SK-N-MC (cell line): ENCODE results near the gene MX1.

ENCODE experiments used
- DNase-seq: peaks from one replicate; pipeline ENCODE4 v3.0.0-alpha.2; 2011; ENCODE audit warnings: low read depth, low spot score
- H3K27ac ChIP-seq: fragments of 200-600 bp; sonication (generic); 2 replicates; pipeline ENCODE4 v1.5.1; 2016; ENCODE audit warnings: mixed run types
- H3K36me3 ChIP-seq: fragments of 200-600 bp; sonication (generic); 2 replicates; pipeline ENCODE4 v1.6.1; 2017; ENCODE audit warnings: antibody characterized with exemption, low read length, mixed read lengths; ENCODE audit not compliant: insufficient read depth
- H3K4me3 ChIP-seq: fragments of 200-600 bp; sonication (generic); 2 replicates; pipeline ENCODE4 v1.5.1; 2016
- H3K9ac ChIP-seq: fragments of 200-600 bp; sonication (generic); 2 replicates; pipeline ENCODE4 v1.8.0; 2017; ENCODE audit warnings: mixed run types, mixed read lengths; ENCODE audit not compliant: insufficient read length
- H3K9me3 ChIP-seq: fragments of 200-600 bp; sonication (generic); 2 replicates; pipeline ENCODE4 v1.6.1; 2017; ENCODE audit warnings: low read depth, mild to moderate bottlenecking, antibody characterized with exemption, low read length, moderate library complexity, mixed read lengths
- EZH2 ChIP-seq: fragments of 200-600 bp; sonication (generic); IDR thresholded peaks from one replicate; pipeline ENCODE4 v1.6.1; 2017; ENCODE audit warnings: antibody characterized with exemption
- FOXP2 ChIP-seq: optimal IDR thresholded peaks from 2 replicates; pipeline ENCODE3; 2011; ENCODE audit warnings: mild to moderate bottlenecking, moderate library complexity; ENCODE audit not compliant: insufficient read depth; ENCODE audit errors: extremely low read length, control extremely low read depth
- POLR2AphosphoS5 ChIP-seq: IDR thresholded peaks from 2 replicates; pipeline ENCODE4 v1.6.1; 2012; ENCODE audit warnings: mild to moderate bottlenecking, low read depth, low read length, borderline replicate concordance

The MX1 gene

GRCh38 chr21:41425588-41425953 lies 468 bp upstream of the MX1 start:
- Histone ChIP-seq H3K9me3 (no peaks in the 10 kb centered on the region), H3K4me3 (no peak overlapping the region), H3K27ac (no peak overlapping the region), H3K9ac (no peak overlapping the region), H3K36me3 (no peaks in the 10 kb centered on the region)
- DNase-seq, result no peak
- TF ChIP-seq POLR2AphosphoS5 (no peak), EZH2 (no peak), FOXP2 (no peak)

GRCh38 chr21:41426676-41427404 lies 801 bp downstream of the MX1 start:
- no peaks in the 10 kb centered on the region for H3K9me3 ChIP-seq
- H3K9ac ChIP-seq, result no peak overlapping the region
- TF ChIP-seq FOXP2 (no peak), EZH2 (no peak), POLR2AphosphoS5 (no peak)
- no peak for DNase-seq
- no peak overlapping the region for H3K27ac ChIP-seq
- no peaks in the 10 kb centered on the region for H3K36me3 ChIP-seq
- H3K4me3 ChIP-seq, result no peak overlapping the region

- no peak overlapping the region for H3K27ac ChIP-seq
- no peak overlapping the region for H3K9ac ChIP-seq
- H3K9me3 ChIP-seq, result no peaks in the 10 kb centered on the region
- no peaks in the 10 kb centered on the region for H3K36me3 ChIP-seq
- no peak for TF ChIP-seq EZH2
- no peak for DNase-seq
- no peak overlapping the region for H3K4me3 ChIP-seq
Measured at GRCh38 chr21:41427556-41427955, 1.5 kb downstream of the MX1 start.

GRCh38 chr21:41428311-41428710 lies 2.3 kb downstream of the MX1 start:
- no peak for TF ChIP-seq POLR2AphosphoS5
- TF ChIP-seq EZH2, result no peak
- TF ChIP-seq FOXP2, result no peak
- Histone ChIP-seq H3K4me3 (no peak overlapping the region), H3K9ac (no peak overlapping the region), H3K27ac (no peak overlapping the region), H3K9me3 (no peaks in the 10 kb centered on the region), H3K36me3 (no peaks in the 10 kb centered on the region)
- no peak for DNase-seq

- Histone ChIP-seq H3K9ac (no peak overlapping the region), H3K36me3 (no peaks in the 10 kb centered on the region), H3K9me3 (no peaks in the 10 kb centered on the region), H3K27ac (no peak overlapping the region), H3K4me3 (no peak overlapping the region)
- no peak for DNase-seq
- TF ChIP-seq POLR2AphosphoS5, result no peak
Measured at GRCh38 chr21:41428847-41429246, 2.8 kb downstream of the MX1 start.

GRCh38 chr21:41429305-41429704 lies 3.3 kb downstream of the MX1 start:
- H3K4me3 ChIP-seq, result no peak overlapping the region
- no peak for DNase-seq
- H3K27ac ChIP-seq, result no peak overlapping the region
- no peaks in the 10 kb centered on the region for H3K9me3 ChIP-seq
- TF ChIP-seq EZH2 (no peak), FOXP2 (no peak), POLR2AphosphoS5 (no peak)
- H3K36me3 ChIP-seq, result no peaks in the 10 kb centered on the region
- H3K9ac ChIP-seq, result no peak overlapping the region

GRCh38 chr21:41429925-41430491 lies 4.0 kb downstream of the MX1 start:
- Histone ChIP-seq H3K36me3 (no peaks in the 10 kb centered on the region), H3K9ac (no peak overlapping the region), H3K4me3 (no peak overlapping the region), H3K27ac (no peak overlapping the region), H3K9me3 (no peaks in the 10 kb centered on the region)
- no peak for DNase-seq
- TF ChIP-seq FOXP2, result no peak
- no peak for TF ChIP-seq POLR2AphosphoS5

- DNase-seq, result no peak
- H3K36me3 ChIP-seq, result no peaks in the 10 kb centered on the region
- H3K27ac ChIP-seq, result no peak overlapping the region
- no peak overlapping the region for H3K9ac ChIP-seq
- TF ChIP-seq POLR2AphosphoS5 (no peak), EZH2 (no peak), FOXP2 (no peak)
- H3K9me3 ChIP-seq, result no peaks in the 10 kb centered on the region
- H3K4me3 ChIP-seq, result no peak overlapping the region
Measured at GRCh38 chr21:41431788-41432548, 5.9 kb downstream of the MX1 start.
